ENCODE data around the gene CBX1.
"Not testable (repeated sequence)": the region's sequence is repeated elsewhere in the genome, so short reads cannot be mapped to it uniquely, and the experiment has no call there.

The CBX1 gene

GRCh38 chr17:48051706-48052486, 49.4 kb downstream of the CBX1 start:
- DNase-seq (ENCODE audit: low read depth): no peak

- DNase-seq (ENCODE audit: low read depth): no peak
Observed at GRCh38 chr17:48051283-48051682, 50.0 kb downstream of the CBX1 start.

GRCh38 chr17:48048384-48049126, 52.7 kb downstream of the CBX1 start:
- no peak for DNase-seq (ENCODE audit: low read depth)

- DNase-seq (ENCODE audit: low read depth): peak; percentile 94
Observed at GRCh38 chr17:48047741-48048383, 53.4 kb downstream of the CBX1 start, which contains the start of gene NFE2L1. TSS of gene NFE2L1 (plus strand) at chr17:48048359. CDS start at chr17:48051119, 2,760 bp downstream.

GRCh38 chr17:48047113-48047740, 54.1 kb downstream of the CBX1 start:
- no peak for DNase-seq (ENCODE audit: low read depth)

- DNase-seq (ENCODE audit: low read depth): no peak
Observed at GRCh38 chr17:48046296-48046695, 55.0 kb downstream of the CBX1 start.

GRCh38 chr17:48045316-48046001, 55.8 kb downstream of the CBX1 start:
- DNase-seq (ENCODE audit: low read depth): no peak

GRCh38 chr17:48044851-48045250, 56.4 kb downstream of the CBX1 start:
- DNase-seq (ENCODE audit: low read depth): no peak

- DNase-seq (ENCODE audit: low read depth): no peak
Observed at GRCh38 chr17:48043176-48043575, 58.1 kb downstream of the CBX1 start.

- DNase-seq (ENCODE audit: low read depth): no peak
Observed at GRCh38 chr17:48038687-48039086, 62.6 kb downstream of the CBX1 start.

GRCh38 chr17:48037838-48038323, 63.4 kb downstream of the CBX1 start:
- DNase-seq (ENCODE audit: low read depth): no peak

GRCh38 chr17:48037036-48037837, 64.0 kb downstream of the CBX1 start, which contains the start of gene COPZ2:
TSS of gene COPZ2 (minus strand) at chr17:48037797. CDS start at chr17:48037777, 20 bp downstream.
- DNase-seq (ENCODE audit: low read depth): peak; percentile 51

GRCh38 chr17:48036693-48037035, 64.6 kb downstream of the CBX1 start:
- DNase-seq (ENCODE audit: low read depth): no peak

- DNase-seq (ENCODE audit: low read depth): not testable (repeated sequence)
Observed at GRCh38 chr17:48034734-48035133, 66.5 kb downstream of the CBX1 start.

GRCh38 chr17:48031966-48032365, 69.3 kb downstream of the CBX1 start:
- DNase-seq (ENCODE audit: low read depth): no peak

- DNase-seq (ENCODE audit: low read depth): no peak
Observed at GRCh38 chr17:48030531-48030930, 70.7 kb downstream of the CBX1 start.

GRCh38 chr17:48028736-48029135, 72.5 kb downstream of the CBX1 start:
- no peak for DNase-seq (ENCODE audit: low read depth)

- no peak for DNase-seq (ENCODE audit: low read depth)
Observed at GRCh38 chr17:48027322-48027981, 73.8 kb downstream of the CBX1 start.

GRCh38 chr17:48026502-48027321, 74.6 kb downstream of the CBX1 start:
- peak; percentile 66 for DNase-seq (ENCODE audit: low read depth)

Measured in activated T-cell treated with anti-CD3 and anti-CD28 coated beads for 1 hour (primary cell).